NCI-H1694 treated with DMSO at 0.1 percent for 48 hours (cell line): ENCODE measurements around the gene DBNDD1.
"Not testable (repeated sequence)": the region's sequence is repeated elsewhere in the genome, so short reads cannot be mapped to it uniquely, and the experiment has no call there.

Experiments used
- DNase-seq: peaks from one replicate; lab custom pipeline; 2025; lab: John Stamatoyannopoulos, UW

The DBNDD1 gene, protein sequence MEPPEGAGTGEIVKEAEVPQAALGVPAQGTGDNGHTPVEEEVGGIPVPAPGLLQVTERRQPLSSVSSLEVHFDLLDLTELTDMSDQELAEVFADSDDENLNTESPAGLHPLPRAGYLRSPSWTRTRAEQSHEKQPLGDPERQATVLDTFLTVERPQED

DNA sequence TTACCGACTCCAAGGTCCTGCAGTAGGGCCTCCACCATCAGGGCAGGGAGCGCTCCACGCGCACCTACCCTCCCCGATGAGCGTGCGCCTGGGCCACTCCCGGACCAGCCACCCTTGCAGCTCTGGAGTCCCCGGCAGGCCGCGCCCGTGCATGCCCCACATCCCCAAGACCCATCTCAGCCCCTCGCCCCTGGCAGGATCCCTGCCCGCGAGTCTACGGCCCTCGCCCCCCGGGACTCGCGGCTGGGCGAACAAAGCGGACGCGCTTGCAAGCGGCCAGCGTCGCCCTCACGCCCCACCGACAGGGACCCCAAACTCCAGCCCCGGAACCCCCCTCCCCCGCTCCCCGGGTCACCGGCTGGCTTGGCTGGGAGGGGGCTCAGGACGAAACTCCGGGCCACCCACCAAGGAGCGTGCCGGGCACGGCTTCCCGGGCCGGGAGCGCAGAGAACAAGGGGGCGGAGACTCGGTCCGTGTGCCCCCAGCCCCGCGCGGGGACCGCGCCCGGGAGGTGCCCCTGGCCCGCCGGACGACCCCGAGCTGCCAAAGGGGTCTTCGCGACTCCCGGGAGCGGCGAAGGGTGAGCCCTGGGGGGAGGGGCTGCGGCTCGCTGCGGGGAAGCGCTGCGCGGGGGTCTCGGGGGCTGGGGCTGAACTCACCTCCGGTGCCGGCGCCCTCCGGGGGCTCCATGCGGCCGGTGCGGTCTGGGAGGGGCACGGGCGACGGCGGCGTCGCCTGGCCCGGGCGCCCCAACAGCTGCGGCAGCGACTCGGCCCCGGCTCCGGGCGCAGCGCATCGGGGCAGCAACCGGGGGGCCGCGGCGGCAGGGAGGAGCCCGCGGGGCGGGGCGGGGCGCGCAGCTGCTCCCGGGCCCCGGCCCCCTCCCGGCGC, at the start of gene DBNDD1:
DBNDD1 (minus strand) TSS at position 805 of the 891 bp plus-strand sequence; CDS start at position 690, 115 bp downstream.
- DNase-seq, result no peak

DNA sequence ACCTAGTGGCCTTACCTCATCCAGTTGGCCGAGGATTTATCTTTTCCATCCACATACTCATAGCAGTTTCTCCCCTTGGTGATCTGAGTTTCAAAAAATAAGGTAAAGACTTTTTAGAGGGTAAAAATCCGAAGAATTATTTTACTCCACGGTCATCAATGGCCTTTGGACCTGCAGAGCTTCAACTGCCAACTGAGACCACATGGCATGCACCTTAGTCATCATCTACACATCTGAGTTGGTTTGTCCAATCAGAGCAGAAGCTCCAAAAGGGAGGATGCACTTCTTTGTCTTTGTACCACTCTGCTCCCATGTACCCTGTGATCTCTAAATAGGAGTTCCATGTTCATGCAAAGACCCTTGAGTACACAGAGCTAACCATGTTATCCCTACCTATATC, 42.2 kb upstream of the DBNDD1 start:
- no peak for DNase-seq

DNA sequence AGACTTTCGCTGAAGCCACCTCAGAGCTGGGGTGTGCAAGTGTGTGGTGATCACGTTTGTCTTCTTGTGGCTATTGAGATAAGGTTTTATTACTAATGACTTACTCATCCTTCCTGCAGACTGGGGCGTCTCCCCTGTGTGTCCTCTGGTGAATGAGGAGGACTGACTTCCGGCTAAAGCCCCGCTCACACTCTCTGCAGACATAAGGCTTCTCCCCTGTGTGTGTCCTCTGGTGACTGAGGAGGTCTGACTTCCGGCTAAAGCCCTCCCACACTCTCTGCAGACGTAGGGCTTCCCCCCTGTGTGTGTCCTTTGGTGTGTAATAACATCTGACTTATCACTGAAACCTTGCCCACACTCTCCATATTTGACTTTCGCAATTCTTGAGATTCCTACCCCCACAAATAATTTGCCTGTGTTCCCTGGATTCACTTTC, 38.5 kb upstream of the DBNDD1 start:
- DNase-seq, result no peak

DNA sequence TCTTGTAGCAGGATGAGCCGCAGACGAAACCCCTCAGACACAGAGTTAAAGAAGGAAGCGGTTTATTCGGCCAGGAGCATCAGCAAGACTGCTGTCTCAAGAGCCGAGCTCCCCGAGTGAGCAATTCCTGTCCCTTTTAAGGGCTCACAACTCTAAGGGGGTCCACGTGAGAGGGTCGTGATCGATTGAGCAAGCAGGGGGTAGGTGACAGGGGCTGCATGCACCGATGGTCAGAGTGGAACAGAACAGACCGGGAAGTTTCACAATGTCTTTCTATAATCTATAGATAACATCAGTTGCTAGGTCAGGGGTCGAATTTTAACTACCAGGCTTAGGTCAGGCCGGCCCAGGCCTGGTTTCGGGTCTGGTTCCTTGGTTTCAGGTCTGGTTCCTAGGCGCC, 37.3 kb upstream of the DBNDD1 start:
- DNase-seq, result not testable (repeated sequence)

DNA sequence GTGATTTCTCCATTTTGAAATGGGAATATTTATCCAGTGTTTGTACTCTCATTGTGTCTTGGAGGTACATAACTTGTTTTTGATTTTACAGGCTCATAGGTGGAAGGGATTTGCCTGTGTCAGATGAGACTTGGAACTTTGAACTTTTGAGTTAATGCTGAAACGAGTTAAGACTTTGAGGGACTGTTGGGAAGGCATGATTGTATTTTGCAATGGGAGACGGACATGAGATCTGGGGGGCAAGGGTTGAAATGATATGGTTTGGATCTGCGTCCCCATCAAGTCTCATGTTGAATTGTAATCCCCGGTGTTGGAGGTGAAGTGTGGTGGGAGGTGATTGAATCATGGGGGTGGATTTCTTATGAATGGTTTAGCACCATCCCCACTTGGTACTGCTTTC, 36.1 kb upstream of the DBNDD1 start:
- DNase-seq, result no peak

DNA sequence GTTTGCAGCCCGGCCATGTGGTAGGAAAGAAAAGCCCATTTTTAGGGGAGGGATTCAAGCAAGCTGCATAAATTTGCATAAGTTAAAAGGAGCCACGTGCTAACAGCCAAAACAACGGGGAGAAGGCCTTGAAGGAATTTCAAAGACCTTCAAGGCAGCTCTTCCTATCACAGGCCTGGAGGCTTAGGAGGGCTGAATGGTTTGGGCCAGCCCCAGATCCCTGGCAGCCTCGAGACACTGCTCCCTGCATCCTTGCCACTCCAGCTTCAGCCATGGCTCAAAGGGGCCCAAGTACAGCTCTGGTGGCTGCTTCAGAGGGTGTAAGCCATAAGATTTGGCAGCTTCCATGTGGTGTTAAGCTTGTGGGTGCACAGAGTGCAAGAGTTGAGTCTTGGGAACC, 35.3 kb upstream of the DBNDD1 start:
- no peak for DNase-seq

DNA sequence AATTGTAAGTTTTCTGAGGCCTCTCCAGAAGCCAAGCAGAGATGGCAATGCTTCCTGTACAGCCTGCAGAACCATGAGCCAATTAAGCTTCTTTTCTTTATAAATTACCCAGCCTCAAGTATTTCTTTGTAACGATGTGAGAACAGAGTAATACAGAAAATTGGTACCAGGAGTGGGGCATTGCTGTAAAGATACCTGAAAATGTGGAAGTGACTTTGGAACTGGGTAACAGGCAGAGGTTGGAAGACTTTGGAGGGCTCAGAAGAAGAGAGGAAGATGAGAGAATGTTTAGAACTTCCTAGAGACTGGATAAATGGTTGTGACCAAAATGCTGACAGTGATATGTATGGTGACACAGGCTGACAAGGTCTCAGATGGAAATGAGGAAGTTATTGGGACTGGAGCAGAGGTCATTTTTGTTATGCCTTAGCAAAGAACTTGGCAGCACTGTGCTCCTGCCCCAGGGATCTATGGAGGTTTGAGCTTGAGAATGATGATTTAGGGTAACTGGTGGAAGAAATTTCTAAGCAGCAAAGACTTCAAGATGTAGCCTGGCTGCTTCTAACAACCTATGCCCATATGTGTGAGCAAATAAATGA, 34.7 kb upstream of the DBNDD1 start:
- DNase-seq, result no peak

DNA sequence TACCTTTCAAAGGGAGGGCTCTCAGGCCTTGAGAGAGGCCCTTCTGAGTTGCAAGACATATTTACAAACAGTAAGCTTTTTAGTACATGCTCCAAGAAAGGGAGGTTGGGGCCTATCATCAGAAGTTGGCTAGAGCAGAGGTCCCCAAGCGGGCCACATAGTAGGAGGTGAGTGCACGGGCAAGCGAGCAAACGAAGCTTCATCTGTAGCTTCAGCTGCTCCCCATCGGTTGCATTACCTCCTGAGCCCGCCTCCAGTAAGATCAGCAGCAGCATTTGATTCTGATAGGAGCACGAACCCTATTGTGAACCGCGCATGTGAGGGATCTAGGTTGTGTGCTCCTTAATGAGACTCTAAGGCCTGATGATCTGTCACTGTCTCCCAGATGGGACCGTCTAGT, 31.7 kb upstream of the DBNDD1 start:
- no peak for DNase-seq

DNA sequence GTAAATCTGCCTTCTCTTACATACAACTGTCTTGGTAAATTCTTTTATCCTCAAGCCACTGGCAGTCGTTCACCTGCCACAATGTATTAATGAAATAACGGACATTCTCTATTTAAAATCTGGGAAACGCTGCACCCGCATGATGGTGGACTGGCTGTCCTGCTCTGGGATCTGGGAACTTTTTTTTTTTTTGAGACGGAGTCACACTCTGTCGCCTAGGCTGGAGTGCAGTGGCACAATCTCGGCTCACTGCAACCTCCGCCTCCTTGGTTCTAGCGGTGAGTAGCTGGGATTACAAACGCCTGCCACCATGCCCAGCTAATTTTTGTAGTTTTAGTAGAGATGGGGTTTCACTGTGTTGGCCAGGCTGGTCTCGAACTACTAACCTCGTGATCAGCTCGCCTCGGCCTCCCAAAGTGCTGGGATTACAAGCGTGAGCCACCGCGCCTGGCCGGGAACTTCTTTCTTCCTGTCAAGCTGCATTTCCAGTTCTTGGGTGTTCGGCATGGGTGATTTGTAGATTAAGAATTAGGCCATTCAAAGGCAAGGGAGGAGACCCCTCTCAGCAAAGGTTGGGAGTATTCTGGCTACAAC, 29.6 kb upstream of the DBNDD1 start:
- no peak for DNase-seq

DNA sequence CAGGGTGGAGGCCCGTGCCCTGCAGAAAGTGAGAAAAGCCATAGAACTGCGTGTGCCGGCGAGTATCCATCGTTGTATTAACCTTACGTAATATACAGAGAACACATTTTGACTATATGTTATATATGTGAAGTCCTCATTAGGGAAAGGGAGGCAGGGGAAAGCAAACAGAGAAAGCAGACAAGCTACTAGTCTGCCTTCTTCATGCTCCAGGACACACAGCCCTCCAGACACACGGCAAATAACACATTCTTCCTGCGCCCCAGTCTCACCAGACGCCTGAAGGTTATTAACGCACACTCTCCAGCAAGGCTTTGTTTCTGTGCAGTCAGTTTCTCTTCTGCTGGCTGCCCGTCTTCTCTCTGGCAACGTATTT, 29.1 kb upstream of the DBNDD1 start:
- DNase-seq, result no peak

DNA sequence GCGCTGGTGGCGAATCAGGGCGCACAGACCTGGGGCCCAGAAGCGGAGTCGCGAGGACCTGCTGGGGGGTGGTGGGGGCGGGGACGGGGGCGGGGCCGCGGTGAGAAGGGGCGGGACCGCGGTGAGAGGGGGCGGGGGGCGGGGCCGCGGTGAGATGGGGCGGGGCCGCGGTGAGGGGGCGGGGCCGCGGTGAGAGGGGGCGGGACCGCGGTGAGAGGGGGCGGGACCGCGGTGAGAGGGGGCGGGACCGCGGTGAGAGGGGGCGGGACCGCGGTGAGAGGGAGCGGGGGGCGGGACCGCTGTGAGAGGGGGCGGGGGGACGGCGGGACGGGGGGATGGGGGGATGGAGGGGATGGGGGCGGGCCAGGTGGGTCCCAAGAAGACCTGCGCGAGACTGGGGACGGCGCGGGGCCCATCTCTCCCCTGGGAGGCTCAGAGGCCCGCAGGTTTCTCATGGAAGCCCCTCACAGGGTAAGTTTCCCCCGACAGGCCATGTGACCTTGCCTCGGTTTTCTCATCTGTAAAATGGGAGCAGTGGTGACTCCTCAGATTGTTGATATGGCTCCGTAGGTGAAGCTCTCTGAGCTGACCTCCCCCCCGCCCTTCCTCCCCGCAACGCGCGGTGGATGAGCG, 28.6 kb upstream of the DBNDD1 start:
- no peak for DNase-seq

DNA sequence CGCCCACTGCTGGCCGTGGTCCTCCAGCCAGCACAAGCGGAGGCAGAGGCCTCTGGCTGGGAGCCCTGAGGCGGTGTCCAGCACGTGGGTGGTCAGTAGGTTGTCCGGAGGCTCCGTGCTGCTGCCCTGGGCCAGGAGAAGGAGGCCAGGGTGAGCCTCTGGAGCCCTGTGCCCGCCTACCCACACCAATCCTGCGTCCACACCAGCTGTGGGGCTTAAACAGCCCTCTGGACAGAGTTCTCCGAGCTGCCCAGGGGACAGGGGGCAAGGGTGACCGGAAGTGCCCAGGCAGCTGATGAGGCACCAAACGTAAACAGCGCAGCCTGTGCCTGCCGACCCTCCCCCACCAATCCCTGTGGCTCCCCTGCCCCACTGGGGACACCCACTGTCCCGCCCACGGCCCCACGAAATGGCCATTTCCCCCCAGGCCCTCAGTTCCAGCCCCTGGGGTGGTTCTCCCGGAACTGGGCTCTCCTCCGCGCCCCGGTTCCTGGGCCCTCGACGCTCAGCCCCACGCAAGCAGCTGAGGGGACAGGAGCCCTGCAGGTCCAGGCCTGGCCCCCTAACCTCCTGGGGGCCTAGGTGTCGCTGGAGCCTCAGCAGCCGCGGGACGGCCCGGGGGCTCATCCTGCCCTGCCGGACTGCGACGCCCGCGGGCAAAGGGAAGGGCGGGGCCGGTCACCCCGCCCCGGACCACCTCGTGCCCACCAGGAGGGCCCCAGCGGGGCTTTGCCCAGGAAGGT, 27.9 kb upstream of the DBNDD1 start:
- no peak for DNase-seq

DNA sequence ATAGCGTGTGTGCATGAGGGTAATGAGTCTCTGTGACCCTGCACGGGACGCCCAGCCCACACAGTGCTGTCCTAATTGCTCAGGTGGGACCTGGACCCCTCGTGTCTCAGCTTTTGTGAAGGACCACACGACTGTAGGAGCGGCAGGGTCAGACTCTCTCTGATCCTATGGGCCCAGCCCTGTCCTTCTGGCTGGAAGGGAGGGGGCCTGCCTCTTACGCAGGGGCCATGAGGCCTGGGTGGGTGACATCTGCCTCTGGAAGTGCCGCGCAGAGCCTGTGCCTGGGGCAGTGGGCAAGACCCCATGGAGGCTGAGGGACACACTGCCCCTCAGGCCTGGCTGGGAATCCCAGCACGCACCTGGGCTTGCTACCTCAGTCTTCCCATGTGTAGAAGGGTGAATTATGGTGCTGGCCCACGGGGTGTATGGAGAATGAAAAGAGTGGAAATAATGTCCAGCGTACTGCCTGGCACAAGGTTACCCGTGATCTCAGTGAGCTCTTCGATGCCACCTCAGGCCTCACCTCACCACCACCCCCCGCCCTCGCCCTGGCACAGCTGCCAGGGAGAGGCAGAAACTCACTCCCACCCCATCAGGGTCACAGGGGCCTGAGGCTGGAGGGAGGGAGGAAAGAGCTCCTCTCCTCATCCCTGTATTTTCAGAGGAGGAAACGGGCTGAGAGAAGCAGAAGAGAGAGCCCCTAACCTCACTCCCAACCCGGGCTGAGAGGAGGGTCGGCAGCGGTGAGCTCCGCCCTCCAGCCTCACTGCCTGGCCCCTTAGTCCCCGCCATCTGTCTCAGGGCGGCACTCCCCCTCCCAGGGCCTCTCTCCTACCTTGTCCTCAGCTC, 27.1 kb upstream of the DBNDD1 start:
- DNase-seq, result peak; percentile 38

DNA sequence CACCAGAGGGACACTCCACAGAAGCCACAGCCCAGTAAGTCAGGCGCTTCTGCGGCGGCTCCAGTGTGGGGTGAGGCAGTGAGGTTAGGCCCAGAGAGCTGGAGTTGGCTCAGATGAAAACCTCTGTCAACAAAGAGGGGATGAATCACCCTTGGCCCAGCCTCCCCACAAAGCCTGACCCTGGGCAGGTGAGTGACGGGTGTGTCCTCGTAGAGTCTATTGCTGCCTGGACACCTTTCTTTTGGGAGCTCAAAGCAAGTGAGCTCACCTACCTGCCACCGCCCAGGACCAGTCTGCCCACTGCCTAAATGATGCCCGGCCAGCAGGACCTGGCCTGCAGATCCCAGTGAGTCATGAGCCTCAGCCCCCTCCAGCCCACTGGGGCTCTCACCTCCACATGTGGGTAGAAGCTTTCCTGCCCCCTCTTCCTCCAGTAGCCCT, 24.9 kb upstream of the DBNDD1 start:
- no peak for DNase-seq

DNA sequence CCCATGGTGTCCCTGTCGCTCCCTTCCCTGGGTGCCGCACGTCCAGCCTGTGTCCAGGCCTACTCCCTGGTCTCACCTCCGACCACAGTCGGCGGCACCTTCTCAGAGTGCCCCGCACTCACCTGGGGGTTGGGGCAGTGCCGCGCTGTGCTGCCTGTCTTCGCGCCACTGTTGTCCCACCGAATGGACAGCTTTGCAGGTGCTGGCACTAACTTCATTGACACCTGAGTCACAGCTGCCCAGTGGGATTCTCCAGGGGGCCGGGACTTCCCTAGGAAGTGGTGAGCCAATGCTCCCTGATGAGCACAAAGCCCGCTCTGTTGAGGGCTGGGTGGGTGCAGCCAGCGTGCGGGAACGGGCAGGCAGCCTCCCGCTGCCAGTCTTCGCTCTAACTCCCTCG, 24.3 kb upstream of the DBNDD1 start:
- no peak for DNase-seq

DNA sequence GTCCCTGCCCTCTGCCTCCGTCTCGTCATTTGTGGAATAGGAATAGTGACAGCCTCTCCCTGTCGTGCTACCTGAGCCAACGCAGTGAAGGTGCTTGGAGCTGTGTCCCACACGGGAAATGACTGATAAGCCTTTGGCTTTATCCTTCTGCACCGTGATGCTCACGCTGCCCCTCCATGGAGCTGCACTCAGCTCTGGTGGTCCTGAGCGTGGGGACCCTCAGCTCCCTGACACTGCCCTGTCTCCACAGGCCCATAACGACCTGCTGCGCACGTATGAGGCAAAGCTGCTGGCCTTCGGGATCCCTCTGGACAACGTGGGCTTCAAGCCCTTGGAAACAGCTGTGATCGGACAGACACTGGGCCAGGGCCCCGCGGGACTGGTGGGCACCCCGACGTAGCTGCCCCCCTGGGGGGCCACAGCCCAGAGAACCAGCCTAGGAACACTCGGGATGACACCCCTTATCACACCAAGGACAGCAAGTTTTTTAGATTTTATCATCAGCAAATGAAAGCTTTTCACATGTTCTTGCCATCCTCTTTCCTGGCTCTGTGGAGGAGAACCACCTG, 23.8 kb upstream of the DBNDD1 start:
- no peak for DNase-seq

DNA sequence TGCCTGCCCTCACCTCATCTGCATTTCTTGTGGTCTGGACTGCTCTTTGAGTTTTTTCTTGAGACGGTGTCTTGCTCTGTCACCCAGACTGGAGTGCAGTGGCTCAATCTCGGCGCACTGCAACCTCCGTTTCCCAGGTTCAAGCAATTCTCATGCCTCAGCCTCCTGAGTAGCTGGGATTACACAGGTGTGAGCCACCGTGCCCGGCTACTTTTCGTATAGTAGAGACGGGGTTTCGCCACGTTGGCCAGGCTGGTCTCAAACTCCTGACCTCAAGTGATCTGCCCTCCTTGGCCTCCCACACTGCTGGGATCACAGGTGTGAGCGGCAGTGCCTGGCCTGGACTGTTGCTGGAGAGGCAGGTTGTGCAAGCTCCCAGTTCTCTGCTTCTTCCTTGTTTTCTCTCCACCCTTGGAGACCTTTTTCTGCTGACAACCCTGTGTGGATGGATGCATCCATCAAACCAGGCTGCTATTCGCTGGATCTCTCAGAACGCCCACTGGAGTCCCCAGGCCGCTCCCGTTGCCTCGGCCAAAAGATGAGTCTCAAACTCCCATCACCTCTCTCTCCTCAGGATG, 22.7 kb upstream of the DBNDD1 start:
- no peak for DNase-seq

DNA sequence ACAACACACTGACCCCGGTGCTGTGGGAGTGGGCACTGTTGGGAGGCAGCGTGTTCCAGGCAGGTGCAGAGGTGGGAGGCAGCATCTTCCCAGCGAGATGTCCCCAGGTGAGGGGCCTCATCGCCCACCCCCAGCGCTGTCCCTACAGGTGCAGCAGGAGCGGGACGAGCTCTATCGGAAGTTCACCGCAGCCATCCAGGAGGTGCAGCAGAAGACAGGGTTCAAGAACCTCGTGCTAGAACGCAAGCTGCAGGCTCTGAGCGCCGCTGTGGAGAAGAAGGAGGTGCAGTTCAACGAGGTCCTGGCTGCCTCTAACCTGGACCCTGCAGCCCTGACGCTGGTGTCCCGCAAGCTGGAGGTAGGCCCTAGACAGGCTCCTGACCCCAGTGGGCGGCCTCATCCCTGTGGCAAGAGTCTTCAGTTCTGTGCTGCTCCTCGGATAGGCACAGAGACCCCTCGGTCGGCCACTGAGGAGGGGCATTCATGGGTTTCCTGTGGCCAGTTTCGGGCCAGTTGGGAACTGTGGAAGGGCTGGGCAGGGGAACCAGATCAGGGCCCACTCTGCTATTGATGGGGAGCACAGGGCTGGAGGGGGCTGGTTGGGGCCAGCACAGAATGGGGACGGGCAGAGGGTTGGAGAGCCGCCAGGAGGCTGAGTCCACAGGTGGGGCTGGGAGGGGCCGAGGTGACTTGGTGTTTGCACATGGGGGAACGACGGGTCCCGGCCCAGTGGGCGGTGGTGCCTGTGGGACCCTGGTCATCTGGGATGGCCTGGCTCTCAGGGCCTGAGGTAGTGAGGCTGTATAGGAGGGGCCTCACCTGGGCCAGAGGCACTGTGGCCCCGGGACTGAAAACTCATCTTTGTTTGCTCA, 21.1 kb upstream of the DBNDD1 start:
- no peak for DNase-seq

DNA sequence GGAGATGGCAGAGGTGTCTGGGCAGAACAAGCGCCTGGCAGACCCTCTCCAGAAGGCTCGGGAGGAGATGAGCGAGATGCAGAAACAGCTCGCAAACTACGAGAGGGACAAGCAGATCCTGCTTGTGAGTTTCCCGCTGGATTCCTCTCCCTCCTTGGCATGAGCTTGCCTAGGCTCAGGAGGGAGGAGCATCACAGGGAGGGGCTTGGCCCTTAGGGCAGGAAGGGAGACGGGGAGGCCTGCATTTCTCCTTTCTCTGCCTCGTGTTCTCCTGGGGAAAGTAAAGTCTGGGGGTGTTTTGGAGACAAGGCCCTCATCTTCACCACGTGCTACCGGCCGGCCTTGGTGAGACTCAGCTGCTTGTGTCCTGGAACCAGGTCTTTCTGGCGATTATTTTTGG, 18.0 kb upstream of the DBNDD1 start:
- no peak for DNase-seq
